GM12801 (cell line): ENCODE measurements around the gene PLBD1.

Experiments
- CTCF ChIP-seq: IDR thresholded peaks from one replicate; pipeline ENCODE4 v1.5.1; 2011; ENCODE audit warnings: control low read depth; ENCODE audit not compliant: insufficient read length; ENCODE audit errors: extremely low read depth

Gene PLBD1

GRCh38 chr12:14567351-14568162, at the start of gene PLBD1:
Gene PLBD1 (minus strand): TSS chr12:14567883. CDS start chr12:14567696, 187 bp downstream.
- no peak for TF ChIP-seq CTCF

DNA sequence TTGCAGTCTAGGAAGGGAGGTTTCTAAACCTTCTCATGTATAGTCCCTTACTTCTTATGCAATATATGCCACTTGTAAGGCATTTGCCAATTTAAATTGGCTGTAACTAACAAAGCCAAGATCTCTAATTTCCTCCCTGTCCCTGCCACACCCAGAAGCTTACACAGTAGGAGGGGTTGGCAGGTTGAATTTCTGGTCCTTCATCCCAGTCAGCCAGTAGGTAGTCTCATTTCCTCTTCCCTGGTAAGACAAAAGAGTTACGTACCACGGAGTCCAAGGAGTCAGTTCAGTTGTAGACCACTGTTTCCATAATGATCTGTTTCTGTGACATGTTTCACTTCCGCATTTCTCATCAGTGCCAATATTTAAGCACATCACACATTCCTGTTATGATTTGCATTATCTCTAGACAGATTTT, 47.0 kb upstream of the PLBD1 start:
- no peak for TF ChIP-seq CTCF

DNA sequence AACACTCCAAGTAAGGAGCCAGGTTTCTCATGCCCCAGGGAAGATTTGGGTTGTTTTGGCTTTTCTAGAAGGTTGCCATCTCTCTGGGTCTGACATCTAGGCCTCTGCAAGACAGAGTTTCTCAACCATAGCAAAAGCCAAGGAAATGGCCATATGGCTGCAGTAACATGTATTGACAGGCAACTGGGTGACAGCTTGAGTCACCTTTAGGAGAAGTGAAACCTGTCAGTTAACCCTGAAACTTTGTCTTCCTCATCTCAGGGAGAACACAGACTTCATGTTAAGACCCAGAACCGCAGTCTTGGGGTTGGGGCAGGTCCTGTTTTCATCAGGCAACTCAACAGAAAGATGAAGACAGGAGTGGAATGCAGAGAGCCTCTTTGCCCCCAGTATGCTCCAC, 46.0 kb upstream of the PLBD1 start:
- TF ChIP-seq CTCF, result no peak

GRCh38 chr12:14612898-14613445, 45.3 kb upstream of the PLBD1 start:
- TF ChIP-seq CTCF, result no peak

DNA sequence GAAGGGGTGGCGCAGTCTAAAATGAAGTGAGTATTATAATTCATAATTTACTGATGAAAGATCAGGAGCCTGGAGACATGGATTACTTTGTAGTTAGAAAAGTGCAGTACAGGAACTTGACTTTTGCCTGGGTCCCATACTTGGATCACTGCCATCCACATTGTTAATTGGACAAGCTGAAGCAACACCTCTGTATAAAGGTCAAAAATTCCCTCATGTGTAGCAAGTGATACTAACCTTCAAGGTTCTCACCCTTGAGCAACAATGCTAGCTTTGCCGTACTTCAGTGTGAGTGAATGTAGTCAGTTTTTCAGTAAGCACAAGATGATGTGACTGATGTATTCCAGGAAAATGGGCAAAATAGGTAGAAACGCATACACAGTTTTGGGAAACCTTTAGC, 44.6 kb upstream of the PLBD1 start:
- TF ChIP-seq CTCF, result no peak

- no peak for TF ChIP-seq CTCF
Observed at GRCh38 chr12:14611640-14612203, 44.0 kb upstream of the PLBD1 start.

- no peak for TF ChIP-seq CTCF
Observed at GRCh38 chr12:14607568-14607967, 39.9 kb upstream of the PLBD1 start.
